AG09309 (cell line): ENCODE results near the gene LAMTOR3.

Source experiments
- DNase-seq: peaks from one replicate; pipeline ENCODE4 v3.0.0-alpha.2; 2010; ENCODE audit warnings: low read depth
- H3K4me3 ChIP-seq: 2 replicates; pipeline ENCODE4 v1.5.1; 2011; ENCODE audit warnings: mild to moderate bottlenecking, low read depth, low read length, moderate library complexity; ENCODE audit not compliant: control insufficient read depth
- CTCF ChIP-seq: IDR thresholded peaks from 2 replicates; pipeline ENCODE4 v1.5.1; 2011; ENCODE audit warnings: mild to moderate bottlenecking, low read depth, low read length, inconsistent platforms; ENCODE audit not compliant: insufficient read depth, control insufficient read depth; ENCODE audit errors: missing control alignments

Gene LAMTOR3

GRCh38 chr4:99917575-99917974, 23.3 kb upstream of the LAMTOR3 start:
- H3K4me3 ChIP-seq: no peak overlapping the region
- DNase-seq: no peak
- TF ChIP-seq CTCF: no peak

- DNase-seq: no peak
- TF ChIP-seq CTCF: no peak
- H3K4me3 ChIP-seq: no peak overlapping the region
Observed at GRCh38 chr4:99915449-99915848, 21.2 kb upstream of the LAMTOR3 start.

GRCh38 chr4:99894998-99895397, 771 bp upstream of the LAMTOR3 start:
- TF ChIP-seq CTCF: no peak
- H3K4me3 ChIP-seq: no peak overlapping the region; the same call in 1 of the 2 replicates
- no peak for DNase-seq

- no peak for DNase-seq
- TF ChIP-seq CTCF: no peak
- peak overlapping the region; percentile 99 for H3K4me3 ChIP-seq
Observed at GRCh38 chr4:99893839-99894160, 427 bp downstream of the LAMTOR3 start.

- no peak for TF ChIP-seq CTCF
- H3K4me3 ChIP-seq: peak overlapping the region; percentile 99
- DNase-seq: no peak
Observed at GRCh38 chr4:99893029-99893428, 1.2 kb downstream of the LAMTOR3 start.

- no peak for DNase-seq
- H3K4me3 ChIP-seq: no peak overlapping the region
- TF ChIP-seq CTCF: no peak
Observed at GRCh38 chr4:99891351-99891750, 2.9 kb downstream of the LAMTOR3 start.

- no peak overlapping the region for H3K4me3 ChIP-seq
- DNase-seq: no peak
- TF ChIP-seq CTCF: no peak
Observed at GRCh38 chr4:99887837-99888236, 6.4 kb downstream of the LAMTOR3 start.
